ENCODE results near the gene MAP2K3.

MAP2K3 gene

GRCh38 chr17:21247552-21248258 is 36.8 kb upstream of the MAP2K3 start:
- no peak for DNase-seq
- no peak overlapping the region for H3K4me3 Mint-ChIP-seq
- H3K27me3 Mint-ChIP-seq (ENCODE audit: low read depth, poor library complexity): peaks cover 9% of the 10 kb centered on the region
- no peaks in the 10 kb centered on the region for H3K36me3 Mint-ChIP-seq (ENCODE audit: low read depth)
- H3K4me1 Mint-ChIP-seq: peaks cover 19% of the 10 kb centered on the region
- H3K9me3 Mint-ChIP-seq: no peaks in the 10 kb centered on the region
- no peak for TF ChIP-seq CTCF (IDR thresholded peaks at IDR 0.05)
- no peak overlapping the region for H3K27ac Mint-ChIP-seq

GRCh38 chr17:21248500-21248899 is 36.0 kb upstream of the MAP2K3 start:
- H3K4me1 Mint-ChIP-seq: peaks cover 16% of the 10 kb centered on the region
- H3K4me3 Mint-ChIP-seq: no peak overlapping the region
- no peaks in the 10 kb centered on the region for H3K36me3 Mint-ChIP-seq (ENCODE audit: low read depth)
- H3K9me3 Mint-ChIP-seq: no peaks in the 10 kb centered on the region
- no peak overlapping the region for H3K27ac Mint-ChIP-seq
- peaks cover 9% of the 10 kb centered on the region for H3K27me3 Mint-ChIP-seq (ENCODE audit: low read depth, poor library complexity)
- no peak for TF ChIP-seq CTCF (IDR thresholded peaks at IDR 0.05)
- DNase-seq: no peak

- no peaks in the 10 kb centered on the region for H3K9me3 Mint-ChIP-seq
- no peak overlapping the region for H3K27ac Mint-ChIP-seq
- TF ChIP-seq CTCF (IDR thresholded peaks at IDR 0.05): no peak
- peaks cover 16% of the 10 kb centered on the region for H3K4me1 Mint-ChIP-seq
- H3K4me3 Mint-ChIP-seq: no peak overlapping the region
- H3K27me3 Mint-ChIP-seq (ENCODE audit: low read depth, poor library complexity): peaks cover 9% of the 10 kb centered on the region
- H3K36me3 Mint-ChIP-seq (ENCODE audit: low read depth): no peaks in the 10 kb centered on the region
- no peak for DNase-seq
Observed at GRCh38 chr17:21249086-21249795, 35.3 kb upstream of the MAP2K3 start.

GRCh38 chr17:21249920-21250703 is 34.4 kb upstream of the MAP2K3 start:
- Mint-ChIP-seq H3K9me3 (no peaks in the 10 kb centered on the region), H3K4me1 (peaks cover 16% of the 10 kb centered on the region), H3K4me3 (no peak overlapping the region), H3K27ac (peak overlapping the region; percentile 11), H3K36me3 (ENCODE audit: low read depth) (no peaks in the 10 kb centered on the region), H3K27me3 (ENCODE audit: low read depth, poor library complexity) (peaks cover 9% of the 10 kb centered on the region)
- no peak for DNase-seq
- TF ChIP-seq CTCF (IDR thresholded peaks at IDR 0.05): no peak

GRCh38 chr17:21250854-21251253 is 33.7 kb upstream of the MAP2K3 start:
- H3K9me3 Mint-ChIP-seq: no peaks in the 10 kb centered on the region
- TF ChIP-seq CTCF (IDR thresholded peaks at IDR 0.05): no peak
- H3K27ac Mint-ChIP-seq: no peak overlapping the region
- peaks cover 9% of the 10 kb centered on the region for H3K27me3 Mint-ChIP-seq (ENCODE audit: low read depth, poor library complexity)
- peaks cover 16% of the 10 kb centered on the region for H3K4me1 Mint-ChIP-seq
- H3K4me3 Mint-ChIP-seq: no peak overlapping the region
- H3K36me3 Mint-ChIP-seq (ENCODE audit: low read depth): no peaks in the 10 kb centered on the region
- no peak for DNase-seq
